Stomach smooth muscle (tissue), 2 donors: ENCODE measurements around the gene HSD3B2.

Experiments
- H3K27ac ChIP-seq: one replicate; pipeline ENCODE4 v1.7.0; 2013; ENCODE audit warnings: mild to moderate bottlenecking, low read length, inconsistent platforms
- H3K27me3 ChIP-seq, 2 donors: one replicate each; pipeline ENCODE4 v1.7.0; 2013; ENCODE audit warnings: low read length in 2 of 2; ENCODE audit not compliant: insufficient read depth in 2 of 2, control insufficient read depth in 1 of 2
- H3K36me3 ChIP-seq, 2 donors: one replicate each; pipeline ENCODE4 v1.7.0; 2013; ENCODE audit warnings: low read length in 2 of 2; ENCODE audit not compliant: control insufficient read depth in 2 of 2, insufficient read depth in 2 of 2
- H3K4me1 ChIP-seq: one replicate; pipeline ENCODE4 v1.7.0; 2013; ENCODE audit warnings: low read length; ENCODE audit not compliant: control insufficient read depth, insufficient read depth
- H3K4me3 ChIP-seq, 2 donors: one replicate each; pipeline ENCODE4 v1.7.0; 2013; ENCODE audit warnings: low read length in 2 of 2
- H3K9ac ChIP-seq, 2 donors: one replicate each; pipeline ENCODE4 v1.7.0; 2013; ENCODE audit warnings: low read length in 2 of 2, mild to moderate bottlenecking in 1 of 2
- H3K9me3 ChIP-seq, 2 donors: one replicate each; pipeline ENCODE4 v1.7.0; 2013; ENCODE audit warnings: low read length in 2 of 2; ENCODE audit not compliant: control insufficient read depth in 2 of 2
- donor health status: healthy.
- donor health status: Pancreatic carcinoma.

HSD3B2 gene

DNA sequence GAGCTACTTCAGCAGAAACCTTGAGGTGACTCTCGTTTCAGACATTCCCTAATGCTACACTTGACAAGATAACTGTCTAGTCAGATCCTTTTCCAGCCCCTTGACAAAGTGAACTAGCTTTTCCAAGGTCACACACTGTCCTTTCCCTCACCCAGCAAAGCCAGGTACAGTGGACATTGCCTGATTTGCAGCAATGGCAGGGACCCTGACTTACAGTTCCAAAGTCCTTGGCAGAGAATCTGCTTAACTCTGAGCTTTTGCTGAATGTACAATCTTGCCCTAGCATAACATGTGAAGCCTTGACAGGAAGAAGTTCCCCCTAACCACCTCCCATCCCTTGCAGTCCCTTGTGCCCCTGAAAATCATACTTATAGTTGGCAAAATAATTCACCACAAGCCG is 37.1 kb downstream of the HSD3B2 start:
- H3K4me3 ChIP-seq = no peak overlapping the region
- no peaks in the 10 kb centered on the region for H3K9me3 ChIP-seq
- no peaks in the 10 kb centered on the region for H3K36me3 ChIP-seq
- no peak overlapping the region for H3K27ac ChIP-seq
- H3K9ac ChIP-seq = no peak overlapping the region
- H3K4me1 ChIP-seq = no peaks in the 10 kb centered on the region
- H3K27me3 ChIP-seq = no peaks in the 10 kb centered on the region

DNA sequence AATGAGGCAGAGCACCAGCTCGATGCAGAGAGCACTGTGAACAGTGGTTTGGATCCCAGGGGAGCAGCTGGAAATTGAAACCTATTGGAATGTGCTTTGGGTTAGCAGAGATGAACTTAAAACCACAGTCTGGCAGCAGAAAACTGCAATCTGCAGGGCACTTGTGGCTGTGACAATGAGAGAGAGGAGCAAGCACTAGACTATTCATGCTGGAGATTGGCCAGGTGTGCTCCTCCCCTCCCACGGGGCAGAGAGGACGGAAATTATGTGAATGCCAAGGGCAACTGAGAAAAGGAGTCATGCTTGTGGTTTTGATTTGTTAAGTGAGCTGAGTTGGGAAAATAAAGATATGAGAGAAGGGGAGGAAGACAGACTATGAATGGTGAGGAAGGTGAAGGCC is 38.1 kb downstream of the HSD3B2 start:
- no peaks in the 10 kb centered on the region for H3K36me3 ChIP-seq
- no peak overlapping the region for H3K27ac ChIP-seq
- no peak overlapping the region for H3K9ac ChIP-seq
- no peak overlapping the region for H3K4me3 ChIP-seq
- no peaks in the 10 kb centered on the region for H3K4me1 ChIP-seq
- H3K9me3 ChIP-seq = no peaks in the 10 kb centered on the region
- H3K27me3 ChIP-seq = no peaks in the 10 kb centered on the region

DNA sequence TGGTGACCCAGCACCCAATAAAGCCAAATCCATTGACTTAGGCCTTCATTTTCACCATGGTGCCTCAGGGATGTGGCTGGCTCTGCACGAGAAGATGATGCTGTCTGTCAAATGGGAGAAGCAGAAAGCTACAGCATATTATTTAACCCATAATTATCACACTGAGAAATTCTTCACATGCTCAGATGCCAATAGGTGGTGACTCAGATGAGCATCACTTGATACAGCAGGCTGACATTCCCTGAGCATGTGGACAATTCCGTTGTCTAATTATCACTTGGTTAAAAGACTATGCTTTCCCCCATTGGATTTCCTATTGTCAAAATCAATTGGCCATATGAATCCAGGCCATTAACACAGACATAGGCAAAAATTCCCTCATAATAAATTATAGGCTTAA is 48.0 kb downstream of the HSD3B2 start:
- Histone ChIP-seq H3K27ac (no peak overlapping the region), H3K4me3 (no peak overlapping the region), H3K9me3 (no peaks in the 10 kb centered on the region), H3K9ac (no peak overlapping the region), H3K27me3 (no peaks in the 10 kb centered on the region), H3K4me1 (no peaks in the 10 kb centered on the region), H3K36me3 (no peaks in the 10 kb centered on the region)

DNA sequence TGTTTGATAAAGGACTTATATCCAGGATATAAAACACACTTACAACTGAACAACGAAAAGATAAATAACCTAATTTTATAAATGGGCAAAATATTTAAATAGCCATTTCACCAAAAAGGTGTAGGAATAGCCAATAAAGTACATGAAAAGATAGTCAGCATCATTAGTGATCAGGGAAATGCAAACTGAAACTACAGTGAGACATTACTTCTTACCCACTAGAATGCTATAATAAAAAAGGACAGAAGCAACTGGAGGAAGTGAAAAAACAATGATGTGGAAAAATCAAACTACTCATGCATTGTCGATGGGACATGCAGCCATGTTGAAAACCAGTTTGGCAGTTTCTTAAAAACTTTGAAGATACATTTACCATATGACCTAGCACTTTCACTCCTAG is 48.6 kb downstream of the HSD3B2 start:
- Histone ChIP-seq H3K9me3 (no peaks in the 10 kb centered on the region), H3K27me3 (no peaks in the 10 kb centered on the region), H3K9ac (no peak overlapping the region), H3K27ac (no peak overlapping the region), H3K4me3 (no peak overlapping the region), H3K4me1 (no peaks in the 10 kb centered on the region), H3K36me3 (no peaks in the 10 kb centered on the region)

DNA sequence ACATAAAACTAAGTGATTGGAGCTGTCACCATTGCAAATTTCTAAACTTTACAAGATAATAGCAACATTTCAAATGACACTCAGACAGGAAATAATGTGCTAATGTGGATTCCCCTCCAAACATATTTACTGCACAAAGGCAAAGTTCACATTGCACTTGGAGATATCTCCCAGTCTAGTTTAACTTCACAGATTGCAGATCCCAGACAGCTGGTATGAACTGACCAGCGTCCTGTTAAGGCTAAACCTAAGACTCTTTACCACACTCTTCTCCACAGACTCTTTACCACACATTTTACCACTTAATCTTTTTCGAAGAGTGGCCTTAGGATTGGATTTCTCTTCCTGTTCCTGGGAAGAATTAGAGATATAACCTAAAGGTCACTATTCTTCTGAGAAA is 51.5 kb downstream of the HSD3B2 start:
- H3K36me3 ChIP-seq = no peaks in the 10 kb centered on the region
- H3K4me3 ChIP-seq = no peak overlapping the region
- no peaks in the 10 kb centered on the region for H3K27me3 ChIP-seq
- no peak overlapping the region for H3K27ac ChIP-seq
- H3K9ac ChIP-seq = no peak overlapping the region
- no peaks in the 10 kb centered on the region for H3K4me1 ChIP-seq
- no peaks in the 10 kb centered on the region for H3K9me3 ChIP-seq

DNA sequence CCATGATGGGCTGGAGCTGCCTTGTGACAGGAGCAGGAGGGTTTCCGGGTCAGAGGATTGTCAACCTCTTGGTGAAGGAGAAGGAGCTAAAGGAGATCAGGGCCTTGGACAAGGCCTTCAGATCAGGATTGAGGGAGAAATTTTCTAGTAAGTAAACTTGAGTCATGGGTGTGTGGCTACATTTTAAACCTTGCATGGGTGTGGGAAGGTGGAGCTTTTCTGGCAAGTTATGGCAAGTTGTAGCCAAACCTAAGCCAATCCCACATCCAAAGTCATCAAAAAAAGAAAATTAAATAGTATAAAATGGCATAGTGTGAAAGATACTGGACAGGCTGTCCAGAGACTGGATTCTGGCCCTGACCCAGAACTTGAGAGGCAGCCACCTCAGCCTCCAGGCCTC is 52.3 kb downstream of the HSD3B2 start:
- H3K9ac ChIP-seq = no peak overlapping the region
- no peak overlapping the region for H3K4me3 ChIP-seq
- H3K27me3 ChIP-seq = no peaks in the 10 kb centered on the region
- no peak overlapping the region for H3K27ac ChIP-seq
- no peaks in the 10 kb centered on the region for H3K9me3 ChIP-seq
- no peaks in the 10 kb centered on the region for H3K36me3 ChIP-seq
- no peaks in the 10 kb centered on the region for H3K4me1 ChIP-seq

GRCh38 chr1:119467857-119468668 is 53.1 kb downstream of the HSD3B2 start:
- no peak overlapping the region for H3K27ac ChIP-seq
- no peaks in the 10 kb centered on the region for H3K36me3 ChIP-seq
- H3K9ac ChIP-seq = no peak overlapping the region
- H3K4me3 ChIP-seq = no peak overlapping the region
- H3K27me3 ChIP-seq = no peaks in the 10 kb centered on the region
- H3K9me3 ChIP-seq = no peaks in the 10 kb centered on the region
- H3K4me1 ChIP-seq = no peaks in the 10 kb centered on the region

GRCh38 chr1:119469741-119470140 is 54.8 kb downstream of the HSD3B2 start:
- H3K4me3 ChIP-seq = no peak overlapping the region
- H3K9me3 ChIP-seq = no peaks in the 10 kb centered on the region
- no peak overlapping the region for H3K9ac ChIP-seq
- no peak overlapping the region for H3K27ac ChIP-seq
- H3K4me1 ChIP-seq = no peaks in the 10 kb centered on the region
- H3K27me3 ChIP-seq = no peaks in the 10 kb centered on the region
- no peaks in the 10 kb centered on the region for H3K36me3 ChIP-seq

DNA sequence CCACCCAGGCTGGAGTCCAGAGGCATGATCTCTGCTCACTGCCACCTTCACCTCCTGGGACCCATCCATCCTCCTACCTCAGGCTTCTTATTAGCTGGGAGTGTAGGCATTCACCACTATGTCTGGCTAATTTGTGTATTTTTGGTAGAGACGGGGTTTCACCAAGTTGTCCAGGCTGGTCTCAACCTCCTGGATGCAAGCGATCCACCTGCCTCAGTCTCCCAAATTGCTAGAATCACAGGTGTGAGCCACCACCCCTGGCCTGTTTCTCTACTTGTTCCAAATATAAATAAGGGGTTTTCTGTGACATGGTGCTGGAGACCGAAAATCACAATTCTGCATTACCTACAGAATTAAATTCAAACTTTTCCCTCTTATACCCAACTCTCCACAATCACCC is 55.4 kb downstream of the HSD3B2 start:
- H3K9me3 ChIP-seq = no peaks in the 10 kb centered on the region
- no peak overlapping the region for H3K9ac ChIP-seq
- no peaks in the 10 kb centered on the region for H3K4me1 ChIP-seq

DNA sequence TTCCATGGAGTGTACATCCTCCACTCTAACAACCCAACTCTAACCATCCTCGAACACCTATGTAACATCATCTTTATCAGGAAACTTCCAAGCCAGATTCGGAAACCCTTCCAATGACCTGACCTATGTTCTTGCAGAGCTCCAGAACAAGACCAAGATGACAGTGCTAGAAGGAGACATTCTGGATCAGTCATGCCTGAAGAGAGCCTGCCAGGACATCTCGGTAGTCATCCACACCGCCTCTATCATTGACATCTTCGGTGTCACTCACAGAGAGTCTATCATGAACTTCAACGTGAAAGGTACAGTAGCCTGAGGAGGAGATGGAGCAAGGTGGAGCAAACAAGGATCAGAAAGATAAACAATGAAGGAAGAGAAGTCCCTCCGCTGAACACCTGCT is 56.0 kb downstream of the HSD3B2 start:
- no peak overlapping the region for H3K9ac ChIP-seq
- no peaks in the 10 kb centered on the region for H3K36me3 ChIP-seq
- H3K27me3 ChIP-seq = no peaks in the 10 kb centered on the region
- H3K4me1 ChIP-seq = no peaks in the 10 kb centered on the region
- no peak overlapping the region for H3K4me3 ChIP-seq
- no peak overlapping the region for H3K27ac ChIP-seq
- no peaks in the 10 kb centered on the region for H3K9me3 ChIP-seq

More for the DNA sequence above, 55.4 kb downstream of the HSD3B2 start:
- Histone ChIP-seq H3K27ac (no peak overlapping the region), H3K27me3 (no peaks in the 10 kb centered on the region), H3K4me3 (no peak overlapping the region), H3K36me3 (no peaks in the 10 kb centered on the region)

GRCh38 chr1:119471566-119471965 is 56.6 kb downstream of the HSD3B2 start:
- no peak overlapping the region for H3K9ac ChIP-seq
- H3K27me3 ChIP-seq = no peaks in the 10 kb centered on the region
- no peak overlapping the region for H3K27ac ChIP-seq
- H3K4me3 ChIP-seq = no peak overlapping the region
- H3K4me1 ChIP-seq = no peaks in the 10 kb centered on the region
- H3K9me3 ChIP-seq = no peaks in the 10 kb centered on the region
- H3K36me3 ChIP-seq = no peaks in the 10 kb centered on the region
